G401 (cell line): ENCODE measurements around the gene AP4S1. TPM values are rescaled to one million over a fixed set of nuclear protein-coding genes. Genes with fewer than 3 reads are reported as not detected.
"Not testable (repeated sequence)": the region's sequence is repeated elsewhere in the genome, so short reads cannot be mapped to it uniquely, and the experiment has no call there.

Source experiments
- DNase-seq: peaks from one replicate; pipeline ENCODE4 v3.0.0-alpha.2; 2015; ENCODE audit warnings: low spot score
- in situ Hi-C: cut with HindIII; loops from 2 replicates; pipeline ENCODE4 v1.10.0; 2016; ENCODE audit warnings: low sequenced_read_pairs, mixed read lengths
- total RNA-seq: library from RNA; depleted of rRNA; stranded (reverse); fragments of >200 nt; shearing (Covaris generic); gene quantifications from 2 replicates; pipeline ENCODE4 v1.2.3, GENCODE V29; 2014

The AP4S1 gene
- total RNA-seq, 1 experiment from 2014 or later: 12.6 TPM

- DNase-seq: no peak
- in situ Hi-C loops: no loop called here
Observed at GRCh38 chr14:31003284-31003683, 22.2 kb upstream of the AP4S1 start.

- DNase-seq, in situ Hi-C loops: not testable (repeated sequence)
Observed at GRCh38 chr14:31004007-31004406, 21.4 kb upstream of the AP4S1 start.

GRCh38 chr14:31006703-31007102, 18.7 kb upstream of the AP4S1 start:
- in situ Hi-C loops: no loop called here
- DNase-seq: no peak

- in situ Hi-C loops: no loop called here
- no peak for DNase-seq
Observed at GRCh38 chr14:31009836-31010574, 15.4 kb upstream of the AP4S1 start.

- DNase-seq: no peak
- in situ Hi-C loops: no loop called here
Observed at GRCh38 chr14:31010935-31011334, 14.5 kb upstream of the AP4S1 start.

GRCh38 chr14:31013841-31014240, 11.6 kb upstream of the AP4S1 start:
- no peak for DNase-seq
- in situ Hi-C loops: no loop called here

GRCh38 chr14:31018057-31018645, 7.3 kb upstream of the AP4S1 start:
- in situ Hi-C loops: no loop called here
- no peak for DNase-seq

- no peak for DNase-seq
- in situ Hi-C loops: no loop called here
Observed at GRCh38 chr14:31020834-31021575, 4.4 kb upstream of the AP4S1 start.

- DNase-seq: no peak
- in situ Hi-C loops: no loop called here
Observed at GRCh38 chr14:31021576-31021949, 3.9 kb upstream of the AP4S1 start.

GRCh38 chr14:31022386-31022785, 3.1 kb upstream of the AP4S1 start:
- no peak for DNase-seq
- in situ Hi-C loops: no loop called here

- in situ Hi-C loops: no loop called here
- DNase-seq: no peak
Observed at GRCh38 chr14:31024010-31024480, 1.4 kb upstream of the AP4S1 start.

GRCh38 chr14:31024577-31025366, 677 bp upstream of the AP4S1 start:
- DNase-seq: peak; percentile 42
- in situ Hi-C loops: no loop called here

- in situ Hi-C loops: no loop called here
- no peak for DNase-seq
Observed at GRCh38 chr14:31026077-31026449, 614 bp downstream of the AP4S1 start, which contains the start of gene STRN3. Gene STRN3, minus strand, starts transcription at chr14:31026379. Its CDS starts 194 bp downstream, at chr14:31026185.

- in situ Hi-C loops: no loop called here
- DNase-seq: peak; percentile 97
Observed at GRCh38 chr14:31026450-31027235, 1.2 kb downstream of the AP4S1 start.

- in situ Hi-C loops: no loop called here
- no peak for DNase-seq
Observed at GRCh38 chr14:31027847-31028246, 2.4 kb downstream of the AP4S1 start.

- DNase-seq: no peak
- in situ Hi-C loops: no loop called here
Observed at GRCh38 chr14:31029016-31029970, 3.8 kb downstream of the AP4S1 start.

GRCh38 chr14:31030469-31030868, 5.0 kb downstream of the AP4S1 start:
- DNase-seq: no peak
- in situ Hi-C loops: no loop called here

GRCh38 chr14:31036552-31036951, 11.1 kb downstream of the AP4S1 start:
- in situ Hi-C loops: no loop called here
- no peak for DNase-seq
